IMR-90 (cell line): ENCODE data around the gene RUNX2. TPM values are rescaled to one million over a fixed set of nuclear protein-coding genes. Genes with fewer than 3 reads are reported as not detected.

ENCODE experiments used
- ATAC-seq: fragments of 200-7000 bp; cut with Tn5 transposase; 2 replicates; pipeline ENCODE4 v1.9.1; 2020; ENCODE audit warnings: low read depth, mild to moderate bottlenecking, moderate library complexity
- BruUV-seq: library from RNA; stranded (reverse); fragments of 400-500 nt; replicated peaks from 2 replicates; lab custom pipeline; 2021; lab: Mats Ljungman, UMichigan
- CTCF ChIA-PET: fragments of 300-600 bp; formaldehyde crosslinking; extraction: SDS; loops from one replicate; lab custom pipeline; 2021; ENCODE audit warnings: antibody characterized with exemption; lab: Yijun Ruan, JAX
- POLR2A ChIA-PET: fragments of 300-600 bp; sonication (Branson Sonifier 250); formaldehyde crosslinking; loops from one replicate; lab custom pipeline; 2022; ENCODE audit warnings: antibody characterized with exemption; ENCODE audit not compliant: unreplicated experiment; lab: Charles Lee
- DNase-seq: peaks from one replicate; pipeline ENCODE4 v3.0.0; 2013
- H2AFZ ChIP-seq: replicated peaks from 2 replicates; pipeline ENCODE3; 2013; ENCODE audit warnings: low read length, mild to moderate bottlenecking; ENCODE audit not compliant: poor library complexity
- H2AK5ac ChIP-seq: 2 replicates; pipeline ENCODE4 v1.6.1; 2013; ENCODE audit warnings: low read depth, low read length, inconsistent platforms
- H2AK9ac ChIP-seq: replicated peaks from 2 replicates; pipeline ENCODE3; 2013; ENCODE audit warnings: mild to moderate bottlenecking, low read depth, low read length, moderate library complexity; ENCODE audit not compliant: poor library complexity
- H2BK120ac ChIP-seq: 2 replicates; pipeline ENCODE4 v1.6.1; 2013; ENCODE audit warnings: low read depth, low read length, inconsistent platforms
- H2BK15ac ChIP-seq: 3 replicates; pipeline ENCODE4 v1.6.1; 2013; ENCODE audit warnings: low read depth, low read length, inconsistent platforms
- H2BK20ac ChIP-seq: 2 replicates; pipeline ENCODE4 v1.6.1; 2013; ENCODE audit warnings: low read depth, mild to moderate bottlenecking, inconsistent platforms, low read length, moderate library complexity
- H2BK5ac ChIP-seq: 2 replicates; pipeline ENCODE4 v1.6.1; 2013; ENCODE audit warnings: mild to moderate bottlenecking, low read depth, low read length, inconsistent platforms; ENCODE audit not compliant: poor library complexity, severe bottlenecking
- H3K14ac ChIP-seq: replicated peaks from 2 replicates; pipeline ENCODE4 v1.6.1; 2013; ENCODE audit warnings: low read depth, low read length, inconsistent platforms
- H3K18ac ChIP-seq: 2 replicates; pipeline ENCODE4 v1.6.1; 2013; ENCODE audit warnings: low read depth, low read length, control low read depth
- H3K23ac ChIP-seq: 2 replicates; pipeline ENCODE4 v1.6.1; 2013; ENCODE audit warnings: low read depth, low read length, inconsistent platforms
- H3K27ac ChIP-seq: 2 replicates; pipeline ENCODE4 v1.5.1; 2013; ENCODE audit warnings: mild to moderate bottlenecking, control low read depth, low read length; ENCODE audit not compliant: insufficient read depth
- H3K27me3 ChIP-seq: 2 replicates; pipeline ENCODE4 v1.6.1; 2013; ENCODE audit warnings: low read length; ENCODE audit not compliant: control insufficient read depth, insufficient read depth
- H3K36me3 ChIP-seq: 2 replicates; pipeline ENCODE4 v1.6.1; 2013; ENCODE audit warnings: low read length, mixed read lengths; ENCODE audit not compliant: control insufficient read depth, insufficient read depth
- H3K4ac ChIP-seq: 2 replicates; pipeline ENCODE4 v1.6.1; 2013; ENCODE audit warnings: low read depth, low read length, inconsistent platforms
- H3K4me1 ChIP-seq: 2 replicates; pipeline ENCODE4 v1.6.1; 2013; ENCODE audit warnings: low read length, mixed read lengths; ENCODE audit not compliant: control insufficient read depth, insufficient read depth
- H3K4me2 ChIP-seq: 2 replicates; pipeline ENCODE4 v1.6.1; 2013; ENCODE audit warnings: low read depth, mild to moderate bottlenecking, control low read depth, low read length, moderate library complexity
- H3K4me3 ChIP-seq: 2 replicates; pipeline ENCODE4 v1.5.1; 2013; ENCODE audit warnings: low read depth, mild to moderate bottlenecking, control low read depth, low read length, moderate library complexity; ENCODE audit not compliant: insufficient read depth
- H3K56ac ChIP-seq: 2 replicates; pipeline ENCODE4 v1.6.1; 2013; ENCODE audit warnings: low read length, inconsistent platforms; ENCODE audit not compliant: insufficient read depth; ENCODE audit errors: extremely low read depth
- H3K79me1 ChIP-seq, 2 experiments: 2 replicates each; pipeline ENCODE4 v1.6.1; 2013; ENCODE audit warnings: low read length in 2 of 2, inconsistent platforms in 1 of 2, low read depth in 1 of 2
- H3K9ac ChIP-seq: 2 replicates; pipeline ENCODE4 v1.6.1; 2013; ENCODE audit warnings: low read depth, low read length, control low read depth
- H3K9me1 ChIP-seq: 2 replicates; pipeline ENCODE4 v1.6.1; 2013; ENCODE audit warnings: low read length, inconsistent platforms; ENCODE audit not compliant: insufficient read depth
- H3K9me3 ChIP-seq: 2 replicates; pipeline ENCODE4 v1.6.1; 2013; ENCODE audit warnings: low read length; ENCODE audit not compliant: control insufficient read depth, insufficient read depth
- H4K20me1 ChIP-seq: 2 replicates; pipeline ENCODE4 v1.6.1; 2013; ENCODE audit warnings: low read length, inconsistent platforms; ENCODE audit not compliant: insufficient read depth
- H4K5ac ChIP-seq: 2 replicates; pipeline ENCODE4 v1.6.1; 2013; ENCODE audit warnings: mild to moderate bottlenecking, low read depth, low read length, control low read depth
- H4K8ac ChIP-seq, 2 experiments: 2 replicates each; pipeline ENCODE4 v1.6.1; 2013; ENCODE audit warnings: low read depth in 2 of 2, low read length in 2 of 2, control low read depth in 1 of 2, inconsistent platforms in 1 of 2
- H4K91ac ChIP-seq: 2 replicates; pipeline ENCODE4 v1.6.1; 2013; ENCODE audit warnings: low read depth, low read length, inconsistent platforms; ENCODE audit not compliant: insufficient read depth
- BHLHE40 ChIP-seq: fragments of 150-350 bp; IDR thresholded peaks from 2 replicates; pipeline ENCODE4 v1.6.1; 2016; ENCODE audit warnings: mild to moderate bottlenecking, low read depth, low read length
- CHD1 ChIP-seq: IDR thresholded peaks from 2 replicates; pipeline ENCODE4 v1.6.1; 2012; ENCODE audit warnings: low read depth, low read length, improper control_type of control experiment
- ELK1 ChIP-seq: fragments of 150-350 bp; IDR thresholded peaks from 2 replicates; pipeline ENCODE4 v1.6.1; 2016; ENCODE audit warnings: low read depth, mild to moderate bottlenecking, low read length, moderate library complexity, borderline replicate concordance
- NFE2L2 ChIP-seq: fragments of 150-350 bp; IDR thresholded peaks from 2 replicates; pipeline ENCODE4 v1.6.1; 2016; ENCODE audit warnings: low read depth, mild to moderate bottlenecking, low read length
- RAD21 ChIP-seq: IDR thresholded peaks from 2 replicates; pipeline ENCODE4 v1.6.1; 2012; ENCODE audit warnings: low read length, improper control_type of control experiment
- RCOR1 ChIP-seq: IDR thresholded peaks from 2 replicates; pipeline ENCODE4 v1.6.1; 2012; ENCODE audit warnings: mild to moderate bottlenecking, low read length, improper control_type of control experiment; ENCODE audit not compliant: insufficient replicate concordance
- WGBS, 2 experiments: methylation state at CpG; one replicate each; pipeline versions ENCODE4 v1.1.5 to v1.1.7; 2013; ENCODE audit warnings: missing lambda C conversion rate in 2 of 2; ENCODE audit not compliant: insufficient read length in 1 of 2; ENCODE audit errors: extremely low coverage in 2 of 2; 5-methylcytosine and 5-hydroxymethylcytosine counted together
- dilution Hi-C: fragments of 300-500 bp; cut with HindIII; formaldehyde crosslinking; loops from one replicate; pipeline ENCODE4 v1.14.3; 2018; ENCODE audit warnings: low sequenced_read_pairs; ENCODE audit not compliant: unreplicated experiment
- in situ Hi-C: fragments of 300-500 bp; cut with MboI; formaldehyde crosslinking; loops from 3 replicates; pipeline ENCODE4 v1.14.3; 2019; ENCODE audit warnings: low sequenced_read_pairs, inconsistent platforms, mixed read lengths
- intact Hi-C: fragments of 100-400 bp; cut with micrococcal nuclease; formaldehyde crosslinking; loops from 2 replicates; pipeline ENCODE4 v1.10.0; 2022
- polyA plus RNA-seq, 3 experiments: library from polyadenylated mRNA; depleted of rRNA; stranded (reverse); fragments of >200 nt; gene quantifications; 2 replicates each; pipeline ENCODE4 v1.2.3, GENCODE V29; 2012; ENCODE audit warnings: low replicate concordance in 1 of 3
- total RNA-seq: library from RNA; depleted of rRNA; stranded (reverse); fragments of >200 nt; gene quantifications from 2 replicates; pipeline ENCODE4 v1.2.3, GENCODE V29; 2012

The RUNX2 gene
- total and polyA plus RNA-seq, 2 of the 4 experiments (the other 2 are of a cell fraction): 2.3 to 4.7 TPM

- Histone ChIP-seq H4K8ac (no peak overlapping the region), H3K4me1 (peaks cover 16% of the 10 kb centered on the region), H3K14ac (no peak overlapping the region), H2AFZ (no peak overlapping the region), H2AK9ac (no peak overlapping the region), H3K9ac (no peak overlapping the region), H3K56ac (no peak overlapping the region), H4K91ac (no peak overlapping the region), H2BK20ac (no peak overlapping the region), H2BK5ac (no peak overlapping the region), H4K5ac (no peak overlapping the region), H3K9me3 (no peaks in the 10 kb centered on the region), H3K18ac (no peak overlapping the region), H3K27me3 (no peaks in the 10 kb centered on the region), H3K4ac (no peak overlapping the region), H3K9me1 (peaks cover 13% of the 10 kb centered on the region), H2BK15ac (no peak overlapping the region), H2BK120ac (no peak overlapping the region), H2AK5ac (no peak overlapping the region), H3K4me2 (no peak overlapping the region), H3K27ac (no peak overlapping the region), H4K20me1 (no peaks in the 10 kb centered on the region), H3K23ac (no peak overlapping the region), H3K4me3 (no peak overlapping the region), H3K79me1 (peaks cover 6 to 43% of the 10 kb centered on the region in 2 experiments), H3K36me3 (no peaks in the 10 kb centered on the region; the same call in 1 of the 2 replicates)
- no peak for DNase-seq
- CTCF ChIA-PET: interaction anchor here (0.7 kb wide), 1 partner anchor 220 kb away, joined by 3 read pairs; no protein-coding TSS in a partner anchor
- TF ChIP-seq CHD1 (no peak), BHLHE40 (no peak), ELK1 (no peak), NFE2L2 (no peak), RCOR1 (no peak), RAD21 (no peak)
- POLR2A ChIA-PET: no interaction called here
- intact Hi-C loops (loop anchor here (5.0 kb wide), 1 partner anchor 47 kb away; no protein-coding TSS in a partner anchor), dilution Hi-C loops (no loop called here), in situ Hi-C loops (no loop called here)
- no peak for ATAC-seq
- BruUV-seq: no TSS peak
- no CpG with 5 or more reads among the region's 3 CpGs for WGBS, 2 experiments
Measured at GRCh38 chr6:45494416-45495135, 166.4 kb downstream of the RUNX2 start.
